Pancreas (tissue), 10 donors: ENCODE measurements around the gene MAPK4. TPM values are rescaled to one million over a fixed set of nuclear protein-coding genes. Genes with fewer than 3 reads are reported as not detected.

ENCODE experiments used
- ATAC-seq, 4 donors: fragments of 200-7000 bp; cut with Tn5 transposase; one replicate each; pipeline versions ENCODE4 v1.8.0 to v1.9.1; 2020; ENCODE audit warnings: mild to moderate bottlenecking in 4 of 4, moderate library complexity in 4 of 4
- DNase-seq, 6 donors: peaks; one replicate each; pipeline ENCODE4 v3.0.0-alpha.2; 2020
- FAIRE-seq: peaks from 2 replicates; lab custom pipeline; 2012; peaks lifted over from hg19 to GRCh38; lab: Jason Lieb, UNC
- H3K27ac ChIP-seq, 4 donors: fragments of 200-600 bp; sonication (generic); 1 replicate in 3 of 4; 2 replicates in 1 of 4; pipeline versions ENCODE4 v1.5.0 to v1.8.0; 2020
- H3K27me3 ChIP-seq, 4 donors: fragments of 200-600 bp; one replicate each; pipeline ENCODE4 v1.8.0; 2021
- H3K36me3 ChIP-seq, 3 donors: fragments of 200-600 bp; sonication (generic) in 1 of 3; one replicate each; pipeline versions ENCODE4 v1.5.0 to v1.8.0; 2020 to 2021
- H3K4me1 ChIP-seq, 3 donors: fragments of 200-600 bp; one replicate each; pipeline ENCODE4 v1.8.0; 2021
- H3K4me3 ChIP-seq, 4 donors: fragments of 200-600 bp; sonication (generic) in 2 of 4; one replicate each; pipeline versions ENCODE4 v1.5.0 to v1.8.0; 2020 to 2021
- H3K9me3 ChIP-seq, 4 donors: fragments of 200-600 bp; one replicate each; pipeline ENCODE4 v1.8.0; 2021
- WGBS, 2 donors: extraction: QIAGEN DNeasy Blood & Tissue Kit; methylation state at CpG; one replicate each; pipeline ENCODE4 v1.1.7; 2013; 5-methylcytosine and 5-hydroxymethylcytosine counted together
- intact Hi-C, 3 donors: fragments of 100-400 bp; cut with DNase I; formaldehyde crosslinking; loops; one replicate each; pipeline versions ENCODE4 v1.11.1 to v1.14.2; 2022
- polyA plus RNA-seq, 2 donors: library from polyadenylated mRNA; stranded (reverse); fragments of 200-250 nt; gene quantifications; one replicate each; pipeline ENCODE4 v1.2.3, GENCODE V29; 2013
- total RNA-seq, 6 donors: library from RNA; stranded (reverse); fragmentation: NEBNext Ultra II Directional in 4 of 6; extraction: Animal tissue kit (Norgen Biotek cat#: 25700) in 4 of 6; gene quantifications; one replicate each; pipeline versions ENCODE4 v1.2.1 to v1.2.4, GENCODE V29; 2021 to 2023
- TF ChIP-seq, protein P1 (sequence below), 4 donors: fragments of 200-600 bp; sonication (generic) in 3 of 4; IDR thresholded peaks; one replicate each; pipeline versions ENCODE4 v1.5.0 to v1.8.0; 2021; ENCODE audit warnings: antibody characterized with exemption in 4 of 4
- donor health status: healthy with polysubstance abuse.
- donor health status: DM: no; HTN: no; CAD: no; lungs with moderate emphysema.
- donor health status: DM: no; HTN: no; CAD: no.
- donor health status: control.
- donor health status: control.
- donor health status: Bipolar disorder and iron deficiency.
- donor health status: DM: yes; HTN: yes; CAD: no.
- donor health status: DM: no; HTN: no; CAD: no.
- donor health status: DM: no; HTN: no; CAD: no.
- donor health status: DM: yes; HTN: yes; CAD: no.

Gene MAPK4
- total and polyA plus RNA-seq, 8 donors, result 0.46 to 2.5 (median 0.80) TPM

DNA sequence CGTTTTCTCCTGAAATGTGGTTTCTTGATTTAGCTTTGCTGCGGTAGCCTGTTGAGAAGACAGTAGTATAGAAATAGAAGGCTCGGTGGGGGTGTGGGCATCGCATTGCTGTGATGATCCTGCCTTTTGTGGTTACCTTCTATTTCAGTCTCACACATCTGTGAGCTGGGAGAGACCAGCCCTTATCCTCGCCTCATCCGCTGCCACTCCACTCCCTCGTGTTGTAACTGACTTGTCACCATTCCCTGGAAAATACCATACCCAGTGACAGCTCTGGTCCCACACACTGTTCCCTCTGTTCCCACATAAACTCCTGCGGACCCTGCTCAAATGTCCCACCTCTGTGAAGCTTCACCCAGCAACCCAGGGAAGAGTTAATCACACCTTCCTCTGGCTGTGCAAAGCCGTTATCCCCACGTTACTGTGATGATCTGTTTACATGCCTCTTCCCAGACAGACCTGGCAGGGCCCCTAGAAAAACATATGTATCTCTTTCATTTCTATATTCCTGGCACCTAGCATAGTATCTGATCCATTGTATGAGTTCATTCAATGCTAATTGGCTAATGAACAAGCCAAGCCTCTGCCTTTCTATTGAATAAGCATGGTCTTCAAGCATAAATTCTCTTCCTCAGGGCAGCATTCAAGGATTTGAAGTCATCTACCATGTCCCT is 114.6 kb downstream of the MAPK4 start:
- Histone ChIP-seq H3K27me3 (no peaks in the 10 kb centered on the region), H3K9me3 (no peaks in the 10 kb centered on the region), H3K27ac (no peak overlapping the region), H3K36me3 (no peaks in the 10 kb centered on the region), H3K4me1 (no peaks in the 10 kb centered on the region), H3K4me3 (no peak overlapping the region)
- WGBS, 2 donors, result 76 to 78% methylated on average over 10 of the region's 10 CpGs
- DNase-seq (no peak), FAIRE-seq (no peak), ATAC-seq (no peak)
- intact Hi-C loops, result no loop called here
- TF ChIP-seq, protein P1, sequence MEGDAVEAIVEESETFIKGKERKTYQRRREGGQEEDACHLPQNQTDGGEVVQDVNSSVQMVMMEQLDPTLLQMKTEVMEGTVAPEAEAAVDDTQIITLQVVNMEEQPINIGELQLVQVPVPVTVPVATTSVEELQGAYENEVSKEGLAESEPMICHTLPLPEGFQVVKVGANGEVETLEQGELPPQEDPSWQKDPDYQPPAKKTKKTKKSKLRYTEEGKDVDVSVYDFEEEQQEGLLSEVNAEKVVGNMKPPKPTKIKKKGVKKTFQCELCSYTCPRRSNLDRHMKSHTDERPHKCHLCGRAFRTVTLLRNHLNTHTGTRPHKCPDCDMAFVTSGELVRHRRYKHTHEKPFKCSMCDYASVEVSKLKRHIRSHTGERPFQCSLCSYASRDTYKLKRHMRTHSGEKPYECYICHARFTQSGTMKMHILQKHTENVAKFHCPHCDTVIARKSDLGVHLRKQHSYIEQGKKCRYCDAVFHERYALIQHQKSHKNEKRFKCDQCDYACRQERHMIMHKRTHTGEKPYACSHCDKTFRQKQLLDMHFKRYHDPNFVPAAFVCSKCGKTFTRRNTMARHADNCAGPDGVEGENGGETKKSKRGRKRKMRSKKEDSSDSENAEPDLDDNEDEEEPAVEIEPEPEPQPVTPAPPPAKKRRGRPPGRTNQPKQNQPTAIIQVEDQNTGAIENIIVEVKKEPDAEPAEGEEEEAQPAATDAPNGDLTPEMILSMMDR (IDR thresholded peaks at IDR 0.05), result no peak

- Histone ChIP-seq H3K36me3 (no peaks in the 10 kb centered on the region), H3K4me1 (no peaks in the 10 kb centered on the region), H3K27ac (no peak overlapping the region), H3K9me3 (no peaks in the 10 kb centered on the region), H3K27me3 (no peaks in the 10 kb centered on the region), H3K4me3 (no peak overlapping the region)
- intact Hi-C loops, result no loop called here
- DNase-seq (no peak), FAIRE-seq (no peak), ATAC-seq (no peak)
- TF ChIP-seq, protein P1 (IDR thresholded peaks at IDR 0.05), result no peak
- 91 to 92% methylated on average over 6 of the region's 6 CpGs for WGBS, 2 donors
Measured at GRCh38 chr18:50675043-50675442, 115.2 kb downstream of the MAPK4 start.

GRCh38 chr18:50678651-50679050 is 118.8 kb downstream of the MAPK4 start:
- intact Hi-C loops, result no loop called here

DNA sequence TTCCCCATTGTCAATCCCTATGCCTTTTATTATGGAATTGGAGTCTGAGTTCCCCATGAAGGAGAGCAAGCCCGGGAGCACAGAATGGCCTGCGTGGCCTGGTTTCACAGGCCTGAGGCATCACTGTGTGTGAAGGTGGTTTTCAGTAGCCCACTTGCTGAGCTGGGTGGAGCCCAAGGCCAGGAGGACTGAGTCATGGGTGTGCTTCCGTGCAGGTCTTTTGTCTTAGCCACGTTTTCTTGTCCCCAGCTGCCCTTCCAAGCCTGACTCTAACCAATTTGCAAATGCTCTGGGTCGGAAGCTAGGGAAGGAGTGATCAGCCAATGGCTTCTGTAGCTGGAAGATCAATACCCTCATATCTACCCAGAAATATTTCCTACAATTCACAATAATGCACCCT is 119.2 kb downstream of the MAPK4 start:
- no peak for DNase-seq

More at GRCh38 chr18:50678651-50679050, 118.8 kb downstream of the MAPK4 start:
- Histone ChIP-seq H3K27me3 (no peaks in the 10 kb centered on the region), H3K36me3 (no peaks in the 10 kb centered on the region), H3K27ac (no peak overlapping the region), H3K4me3 (no peak overlapping the region), H3K9me3 (no peaks in the 10 kb centered on the region), H3K4me1 (no peaks in the 10 kb centered on the region)
- TF ChIP-seq, protein P1 (IDR thresholded peaks at IDR 0.05), result no peak
- WGBS, 2 donors, result 85 to 92% methylated on average over 6 of the region's 6 CpGs
- ATAC-seq, result no peak
- no peak for DNase-seq
- FAIRE-seq, result no peak

DNA sequence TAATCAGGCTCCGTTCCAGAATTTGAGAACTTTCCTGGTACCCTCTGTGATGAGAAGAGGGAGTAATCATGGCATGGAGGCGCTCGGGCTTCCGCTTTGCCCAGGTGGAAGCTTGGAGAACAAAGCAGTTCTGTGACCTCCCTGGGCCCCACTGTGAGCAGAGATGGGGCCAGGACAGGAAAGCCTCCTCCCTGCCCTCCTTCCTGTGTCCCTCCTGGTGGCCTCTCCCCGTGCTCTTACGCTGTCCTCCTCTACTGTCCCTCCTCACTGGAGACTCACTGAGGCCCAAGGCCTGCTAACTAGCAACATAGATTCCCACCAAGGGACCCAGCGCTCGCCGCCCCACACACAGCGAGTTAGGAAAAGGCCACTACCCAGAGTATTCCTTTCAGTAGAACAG is 119.8 kb downstream of the MAPK4 start:
- WGBS, 2 donors, result 94 to 95% methylated on average over 10 of the region's 10 CpGs
- TF ChIP-seq, protein P1 (IDR thresholded peaks at IDR 0.05), result no peak
- no peak for ATAC-seq
- Histone ChIP-seq H3K9me3 (no peaks in the 10 kb centered on the region), H3K27me3 (no peaks in the 10 kb centered on the region), H3K27ac (no peak overlapping the region), H3K4me1 (no peaks in the 10 kb centered on the region), H3K36me3 (no peaks in the 10 kb centered on the region), H3K4me3 (no peak overlapping the region)
- DNase-seq, result no peak
- FAIRE-seq, result no peak
- intact Hi-C loops, result no loop called here

More for the DNA sequence above, 119.2 kb downstream of the MAPK4 start:
- intact Hi-C loops, result no loop called here
- Histone ChIP-seq H3K27me3 (no peaks in the 10 kb centered on the region), H3K9me3 (no peaks in the 10 kb centered on the region), H3K4me1 (no peaks in the 10 kb centered on the region), H3K27ac (no peak overlapping the region), H3K36me3 (no peaks in the 10 kb centered on the region), H3K4me3 (no peak overlapping the region)
- FAIRE-seq, result no peak
- WGBS, 2 donors, result 82 to 89% methylated on average over 5 of the region's 5 CpGs
- no peak for ATAC-seq
- TF ChIP-seq, protein P1 (IDR thresholded peaks at IDR 0.05), result no peak
